Activated effector memory CD4-positive, alpha-beta T cell treated with anti-CD3 and anti-CD28 coated beads, Interleukin-2, amount 50 U/mL, for 16 hours (primary cell): Measurements from ENCODE around the gene ZC3H10.
"Not testable (repeated sequence)": the region's sequence is repeated elsewhere in the genome, so short reads cannot be mapped to it uniquely, and the experiment has no call there.

ENCODE experiments used
- DNase-seq: peaks from one replicate; pipeline ENCODE4 v3.0.0-alpha.2; 2020

The ZC3H10 gene

GRCh38 chr12:56103066-56103711 lies 14.9 kb upstream of the ZC3H10 start:
- no peak for DNase-seq

GRCh38 chr12:56103823-56104108 lies 14.3 kb upstream of the ZC3H10 start:
- DNase-seq: no peak

DNA sequence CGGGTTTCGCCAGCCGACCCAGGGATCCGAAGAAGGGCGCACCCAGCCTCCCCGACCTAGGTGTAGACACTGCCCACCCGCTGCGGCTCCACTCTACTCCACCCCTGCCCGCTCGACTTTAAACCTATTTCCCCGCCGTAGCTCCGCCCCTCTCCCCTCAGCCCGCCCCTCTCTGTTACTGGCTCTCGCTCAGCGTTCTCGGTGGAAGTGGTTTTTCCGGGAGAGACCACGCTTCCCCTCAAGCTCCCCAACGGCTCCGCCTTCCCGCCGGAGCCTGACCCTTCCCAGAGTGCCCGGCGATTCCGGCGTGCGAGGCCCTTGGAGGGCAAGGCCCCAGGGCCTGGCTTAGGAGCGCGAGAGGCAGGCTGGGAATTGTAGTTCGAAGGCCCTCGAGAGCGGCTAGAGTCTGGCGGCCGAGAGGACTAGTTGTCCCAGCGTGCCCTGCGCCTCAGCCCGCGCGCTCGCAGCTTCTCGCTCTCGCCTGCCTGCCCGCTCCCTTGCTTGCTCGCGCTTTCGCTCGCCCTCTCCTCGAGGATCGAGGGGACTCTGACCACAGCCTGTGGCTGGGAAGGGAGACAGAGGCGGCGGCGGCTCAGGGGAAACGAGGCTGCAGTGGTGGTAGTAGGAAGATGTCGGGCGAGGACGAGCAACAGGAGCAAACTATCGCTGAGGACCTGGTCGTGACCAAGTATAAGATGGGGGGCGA lies 13.8 kb upstream of the ZC3H10 start, which contains the start of gene PA2G4:
PA2G4 (plus strand) TSS at position 451 of the 706 bp plus-strand sequence; CDS start at position 630, 179 bp downstream.
- peak; percentile 98 for DNase-seq

GRCh38 chr12:56104815-56105608 lies 13.1 kb upstream of the ZC3H10 start:
- peak; percentile 69 for DNase-seq

- DNase-seq: no peak
Measured at GRCh38 chr12:56105609-56105902, 12.5 kb upstream of the ZC3H10 start.

- DNase-seq: no peak
Measured at GRCh38 chr12:56107242-56107641, 10.8 kb upstream of the ZC3H10 start.

DNA sequence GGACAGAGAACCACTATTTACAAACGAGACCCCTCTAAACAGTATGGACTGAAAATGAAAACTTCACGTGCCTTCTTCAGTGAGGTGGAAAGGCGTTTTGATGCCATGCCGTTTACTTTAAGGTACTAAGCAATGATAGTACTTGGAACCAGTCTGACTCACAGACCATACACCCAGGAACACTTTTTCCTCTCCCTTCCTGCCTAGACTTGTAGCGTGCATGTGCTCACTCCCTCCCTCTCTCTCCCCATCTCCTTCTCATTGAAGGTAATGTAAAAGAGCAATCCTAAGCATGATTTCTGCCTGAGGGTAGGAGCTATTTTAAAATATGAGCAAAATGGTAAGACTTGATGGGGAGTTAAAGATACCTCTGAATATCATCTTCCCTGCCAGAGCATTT lies 7.5 kb upstream of the ZC3H10 start:
- no peak for DNase-seq

DNA sequence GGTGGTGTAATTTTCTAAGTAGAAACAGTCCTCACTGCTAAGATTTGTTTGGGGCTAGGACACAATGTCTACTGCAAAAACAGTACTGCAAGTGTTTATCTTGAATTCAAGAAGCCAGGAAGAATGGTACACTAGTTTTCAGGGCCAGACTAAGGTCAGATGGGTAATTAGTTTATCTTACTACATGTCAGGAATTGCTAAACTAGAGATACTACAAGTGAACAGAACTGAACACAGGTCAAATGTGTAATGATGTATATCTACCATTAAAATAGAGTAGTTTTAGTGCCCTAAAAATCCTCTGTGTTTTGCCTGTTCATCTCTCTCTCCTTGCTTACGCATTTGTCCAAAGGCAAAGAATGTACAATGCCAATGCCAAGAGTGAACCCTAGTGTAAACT lies 4.0 kb upstream of the ZC3H10 start:
- DNase-seq: no peak

GRCh38 chr12:56115329-56115728 lies 2.7 kb upstream of the ZC3H10 start:
- DNase-seq: no peak

DNA sequence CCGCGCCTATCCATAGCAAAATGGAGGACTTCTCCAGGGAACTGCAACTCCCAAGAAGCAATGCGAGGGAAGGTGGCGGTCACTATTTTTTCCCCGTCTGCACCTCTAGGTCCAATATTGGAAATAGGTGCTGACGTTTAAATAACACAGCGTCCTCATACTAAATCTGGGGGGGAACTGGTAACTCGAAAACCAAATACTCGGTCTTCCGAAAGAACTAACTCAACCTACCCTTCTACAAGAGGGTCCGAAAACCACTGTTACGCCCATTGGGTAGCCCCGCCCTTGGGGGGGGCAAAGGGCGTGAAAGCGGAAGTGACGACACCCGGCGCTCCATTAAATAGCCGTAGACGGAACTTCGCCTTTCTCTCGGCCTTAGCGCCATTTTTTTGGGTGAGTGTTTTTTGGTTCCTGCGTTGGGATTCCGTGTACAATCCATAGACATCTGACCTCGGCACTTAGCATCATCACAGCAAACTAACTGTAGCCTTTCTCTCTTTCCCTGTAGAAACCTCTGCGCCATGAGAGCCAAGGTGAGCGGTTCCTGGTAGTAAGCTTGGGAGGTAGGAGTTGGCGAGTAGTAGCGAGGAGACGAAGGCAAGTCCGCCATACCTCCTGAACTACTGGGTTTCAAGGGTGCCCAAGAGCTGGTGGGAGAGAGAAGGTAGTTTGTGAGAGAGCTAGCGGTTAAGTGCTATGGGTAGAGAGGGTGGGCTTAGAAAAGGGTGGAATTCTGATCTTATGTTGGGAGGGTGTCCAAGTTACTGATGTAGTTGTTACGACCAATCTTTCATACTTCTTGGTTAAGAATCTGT lies 1.6 kb upstream of the ZC3H10 start, which contains the start of gene RPL41:
RPL41 (plus strand) TSS at position 367 of the 815 bp plus-strand sequence.
- DNase-seq: peak; percentile 97

DNA sequence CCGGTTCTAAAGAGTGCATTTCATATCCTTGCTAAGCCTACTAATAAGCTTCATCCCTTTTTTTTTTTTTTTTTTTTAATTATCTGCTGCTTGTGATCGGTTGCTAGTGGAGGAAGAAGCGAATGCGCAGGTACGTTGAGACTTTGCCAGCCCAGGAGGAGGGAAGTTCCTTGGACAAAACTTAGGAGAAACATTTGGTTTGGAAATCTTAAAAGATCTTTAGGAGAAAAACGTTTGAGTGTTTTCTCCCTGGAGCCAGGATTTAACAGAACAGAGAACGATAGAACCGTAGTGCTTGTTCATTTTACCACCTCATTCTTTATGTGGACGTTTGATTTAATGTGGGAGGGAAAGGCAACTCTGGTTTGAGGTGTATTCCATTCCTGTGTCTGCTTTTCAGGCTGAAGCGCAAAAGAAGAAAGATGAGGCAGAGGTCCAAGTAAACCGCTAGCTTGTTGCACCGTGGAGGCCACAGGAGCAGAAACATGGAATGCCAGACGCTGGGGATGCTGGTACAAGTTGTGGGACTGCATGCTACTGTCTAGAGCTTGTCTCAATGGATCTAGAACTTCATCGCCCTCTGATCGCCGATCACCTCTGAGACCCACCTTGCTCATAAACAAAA lies 872 bp upstream of the ZC3H10 start:
- not testable (repeated sequence) for DNase-seq

DNA sequence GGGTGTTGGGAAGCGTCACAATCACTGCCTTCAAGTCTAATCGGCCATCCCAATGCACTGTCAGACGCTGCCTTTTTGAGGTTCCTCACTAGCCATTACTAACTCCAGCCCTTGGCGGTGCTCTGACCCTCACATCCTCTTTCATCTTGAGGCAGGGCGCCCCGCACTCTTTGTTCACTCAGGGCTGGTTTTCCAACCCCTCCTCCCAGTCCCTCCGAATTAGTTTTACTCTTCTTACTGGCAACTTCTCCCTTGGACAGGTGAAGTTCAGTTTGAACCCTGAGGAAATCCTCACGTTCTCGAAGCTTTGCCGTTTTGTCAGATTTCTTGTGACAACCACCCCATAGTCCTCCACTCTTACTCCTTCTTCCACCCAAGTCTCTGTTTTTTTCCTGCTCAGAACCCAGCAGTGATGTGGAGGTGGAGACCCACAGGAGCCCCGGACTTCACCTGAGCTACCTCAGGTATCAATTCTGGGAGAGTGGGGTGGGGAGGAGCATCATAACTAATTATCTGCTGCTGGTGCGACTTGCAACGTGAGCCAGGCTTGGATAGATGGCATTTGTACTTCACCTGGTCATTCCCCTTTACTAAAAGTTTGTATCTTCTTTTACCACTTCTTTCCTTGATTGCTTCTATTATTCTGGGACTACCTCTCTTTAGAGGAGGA lies 757 bp downstream of the ZC3H10 start:
- no peak for DNase-seq

DNA sequence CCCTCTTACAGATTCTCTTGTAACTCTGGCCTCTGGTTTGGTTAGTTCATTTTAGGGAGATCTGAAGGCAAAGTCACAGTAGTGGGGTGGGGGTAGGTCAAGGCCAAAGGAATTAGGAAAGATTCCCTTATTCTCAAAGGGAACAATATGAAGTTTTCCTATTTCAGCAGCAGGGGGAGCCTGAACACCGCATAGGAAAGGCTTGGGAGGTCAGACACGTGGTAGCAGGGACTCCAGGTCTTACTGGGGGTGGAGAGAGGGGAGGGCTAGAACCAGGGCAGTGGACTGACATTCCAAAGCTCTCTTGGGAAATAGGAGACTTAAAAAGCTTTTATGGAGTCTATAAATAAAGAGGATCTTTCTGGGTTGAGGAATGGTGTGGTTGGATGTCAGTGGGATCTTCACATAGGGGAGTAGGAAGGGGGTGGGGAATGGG lies 1.3 kb downstream of the ZC3H10 start:
- peak; percentile 84 for DNase-seq

- no peak for DNase-seq
Measured at GRCh38 chr12:56120158-56120846, 2.2 kb downstream of the ZC3H10 start.

DNA sequence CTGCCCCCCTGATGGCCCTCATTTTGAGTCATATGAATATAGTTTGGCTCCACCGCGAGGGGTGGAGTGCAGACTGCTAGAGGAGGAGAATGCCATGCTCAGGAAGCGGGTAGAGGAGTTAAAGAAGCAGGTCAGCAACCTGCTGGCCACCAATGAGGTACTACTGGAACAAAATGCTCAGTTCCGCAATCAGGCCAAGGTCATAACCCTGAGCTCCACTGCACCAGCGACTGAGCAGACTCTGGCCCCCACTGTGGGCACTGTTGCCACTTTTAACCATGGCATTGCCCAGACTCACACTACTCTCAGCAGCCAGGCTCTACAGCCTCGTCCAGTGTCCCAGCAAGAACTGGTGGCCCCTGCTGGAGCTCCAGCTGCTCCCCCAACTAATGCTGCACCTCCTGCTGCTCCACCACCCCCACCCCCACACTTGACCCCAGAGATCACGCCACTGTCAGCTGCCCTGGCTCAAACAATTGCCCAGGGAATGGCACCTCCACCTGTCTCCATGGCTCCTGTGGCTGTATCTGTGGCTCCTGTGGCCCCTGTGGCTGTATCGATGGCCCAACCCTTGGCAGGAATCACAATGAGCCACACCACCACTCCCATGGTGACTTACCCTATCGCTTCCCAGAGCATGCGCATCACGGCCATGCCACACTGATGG lies 3.3 kb downstream of the ZC3H10 start:
- no peak for DNase-seq

DNA sequence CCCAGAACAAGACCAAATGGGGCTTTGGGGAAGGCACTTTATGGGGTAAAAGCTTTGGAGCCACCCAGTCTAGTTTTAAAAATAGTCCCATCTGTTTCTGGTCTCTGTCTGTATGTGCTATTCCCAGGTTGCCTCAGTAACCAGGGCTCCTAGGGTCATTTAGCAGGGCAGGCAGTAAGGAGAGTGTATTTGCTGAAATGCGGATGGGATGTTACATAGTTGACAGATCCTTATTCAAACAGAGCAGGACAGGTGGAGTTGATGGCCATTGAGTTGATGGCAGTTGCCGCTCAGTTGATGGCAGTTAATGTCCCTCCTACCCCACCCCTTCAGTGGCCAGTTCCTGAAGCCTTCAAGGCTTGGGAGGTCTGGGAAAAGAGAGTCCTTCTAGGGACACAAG lies 4.6 kb downstream of the ZC3H10 start:
- DNase-seq: no peak

DNA sequence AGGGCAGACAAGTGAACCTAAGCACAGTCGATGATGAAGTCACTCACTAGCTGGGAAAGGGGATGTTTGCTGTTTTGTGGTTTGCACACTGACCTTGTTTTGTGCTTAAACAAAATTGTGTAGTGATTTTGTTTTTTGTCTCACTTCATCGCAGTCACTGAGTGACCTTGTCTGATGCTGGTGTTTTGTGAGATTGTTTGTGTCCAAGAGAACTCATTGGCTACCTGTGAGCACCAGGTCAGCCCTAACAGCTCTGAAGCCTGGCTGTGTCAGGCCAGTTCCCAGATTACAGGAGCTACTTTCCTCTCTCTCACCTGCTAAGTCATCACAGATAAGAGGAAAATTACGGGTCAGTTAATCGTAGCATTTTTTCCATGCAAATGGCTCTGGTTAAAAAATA lies 6.1 kb downstream of the ZC3H10 start:
- no peak for DNase-seq

- no peak for DNase-seq
Measured at GRCh38 chr12:56126732-56127239, 8.7 kb downstream of the ZC3H10 start.

GRCh38 chr12:56127485-56127887 lies 9.4 kb downstream of the ZC3H10 start:
- no peak for DNase-seq

DNA sequence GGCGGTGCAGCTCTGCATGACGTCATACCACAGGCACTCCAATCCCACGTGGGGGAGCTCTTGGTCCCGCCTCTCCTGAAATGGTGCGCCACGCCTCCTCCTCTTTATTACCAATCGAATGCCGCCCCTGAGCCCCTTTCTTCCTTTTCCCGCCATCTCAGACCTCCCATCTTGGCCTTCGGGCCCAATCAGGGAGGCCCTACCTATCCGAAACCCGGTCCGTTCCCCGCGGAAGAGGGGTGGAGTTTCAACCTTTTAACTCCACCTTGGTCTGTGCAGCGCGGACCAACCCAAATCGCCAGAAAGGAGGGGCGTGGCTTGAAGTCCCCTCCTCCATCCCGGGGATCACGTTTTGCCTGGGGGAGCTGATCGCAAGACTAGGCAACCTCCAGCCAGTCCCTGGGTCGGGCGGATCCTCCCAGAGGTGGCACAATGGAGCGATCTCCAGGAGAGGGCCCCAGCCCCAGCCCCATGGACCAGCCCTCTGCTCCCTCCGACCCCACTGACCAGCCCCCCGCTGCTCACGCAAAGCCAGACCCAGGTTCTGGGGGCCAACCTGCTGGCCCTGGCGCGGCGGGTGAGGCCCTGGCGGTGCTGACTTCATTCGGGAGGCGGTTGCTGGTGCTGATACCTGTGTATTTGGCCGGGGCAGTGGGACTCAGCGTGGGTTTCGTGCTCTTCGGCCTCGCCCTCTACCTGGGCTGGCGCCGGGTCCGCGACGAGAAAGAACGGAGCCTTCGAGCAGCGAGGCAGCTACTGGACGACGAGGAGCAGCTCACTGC lies 10.0 kb downstream of the ZC3H10 start, which contains the start of gene ESYT1:
ESYT1 (plus strand) TSS at position 380 of the 782 bp plus-strand sequence; CDS start at position 433, 53 bp downstream.
- DNase-seq: peak; percentile 98
